H9 (cell line): ENCODE data around the gene FBN3. TPM values are rescaled to one million over a fixed set of nuclear protein-coding genes. Genes with fewer than 3 reads are reported as not detected.

Source experiments
- DNase-seq: peaks from one replicate; pipeline ENCODE4 v3.0.0-alpha.2; 2017
- H2AFZ ChIP-seq: one replicate; pipeline ENCODE4 v1.6.1; 2013; ENCODE audit warnings: mild to moderate bottlenecking, low read length, control low read depth, moderate library complexity
- H2AK5ac ChIP-seq: 2 replicates; pipeline ENCODE4 v1.6.1; 2013; ENCODE audit warnings: low read length, control low read depth, mixed read lengths; ENCODE audit not compliant: insufficient read length
- H2BK120ac ChIP-seq: one replicate; pipeline ENCODE4 v1.6.1; 2013; ENCODE audit warnings: low read depth, mild to moderate bottlenecking, low read length, control low read depth, inconsistent platforms; ENCODE audit not compliant: poor library complexity, severe bottlenecking
- H2BK12ac ChIP-seq: 2 replicates; pipeline ENCODE4 v1.6.1; 2013; ENCODE audit warnings: low read length, control low read depth, mixed read lengths, low read depth; ENCODE audit not compliant: insufficient read length
- H2BK15ac ChIP-seq: 2 replicates; pipeline ENCODE4 v1.6.1; 2013; ENCODE audit warnings: low read depth, low read length, control low read depth
- H2BK20ac ChIP-seq: one replicate; pipeline ENCODE4 v1.6.1; 2013; ENCODE audit warnings: low read depth, mild to moderate bottlenecking, low read length, control low read depth, inconsistent platforms; ENCODE audit not compliant: poor library complexity, severe bottlenecking
- H2BK5ac ChIP-seq: 2 replicates; pipeline ENCODE4 v1.6.1; 2013; ENCODE audit warnings: low read length, control low read depth, mixed read lengths; ENCODE audit not compliant: insufficient read length
- H3K14ac ChIP-seq: 2 replicates; pipeline ENCODE4 v1.6.1; 2013; ENCODE audit warnings: low read length, control low read depth; ENCODE audit not compliant: insufficient read depth
- H3K18ac ChIP-seq: 2 replicates; pipeline ENCODE4 v1.6.1; 2013; ENCODE audit warnings: low read depth, mild to moderate bottlenecking, mixed read lengths, low read length, control low read depth; ENCODE audit not compliant: insufficient read length
- H3K23ac ChIP-seq: 2 replicates; pipeline ENCODE4 v1.6.1; 2013; ENCODE audit warnings: low read length, control low read depth, mixed read lengths, low read depth; ENCODE audit not compliant: insufficient read length
- H3K23me2 ChIP-seq: 2 replicates; pipeline ENCODE4 v1.6.1; 2013; ENCODE audit warnings: low read depth, mild to moderate bottlenecking, mixed read lengths, low read length, control low read depth; ENCODE audit not compliant: insufficient read length, poor library complexity, severe bottlenecking
- H3K27ac ChIP-seq: 2 replicates; pipeline ENCODE4 v1.5.1; 2013; ENCODE audit warnings: low read length, control low read depth, mixed read lengths, low read depth; ENCODE audit not compliant: insufficient read length
- H3K27me3 ChIP-seq: 2 replicates; pipeline ENCODE4 v1.6.1; 2013; ENCODE audit warnings: low read length, control low read depth, inconsistent platforms; ENCODE audit not compliant: insufficient read depth
- H3K4ac ChIP-seq: 2 replicates; pipeline ENCODE4 v1.6.1; 2013; ENCODE audit warnings: low read depth, mild to moderate bottlenecking, control low read depth, inconsistent platforms, low read length, moderate library complexity
- H3K4me1 ChIP-seq: 2 replicates; pipeline ENCODE4 v1.6.1; 2013; ENCODE audit warnings: low read length, control low read depth, inconsistent platforms; ENCODE audit not compliant: insufficient read depth
- H3K4me2 ChIP-seq: 2 replicates; pipeline ENCODE4 v1.6.1; 2013; ENCODE audit warnings: low read length, control low read depth, mixed read lengths; ENCODE audit not compliant: insufficient read length, insufficient read depth
- H3K56ac ChIP-seq: 2 replicates; pipeline ENCODE4 v1.6.1; 2013; ENCODE audit warnings: low read depth, mild to moderate bottlenecking, mixed read lengths, low read length, control low read depth; ENCODE audit not compliant: insufficient read length
- H3K79me1 ChIP-seq: 2 replicates; pipeline ENCODE4 v1.6.1; 2013; ENCODE audit warnings: low read depth, mild to moderate bottlenecking, moderate library complexity, low read length, control low read depth, inconsistent platforms; ENCODE audit not compliant: insufficient read depth, poor library complexity, severe bottlenecking
- H3K79me2 ChIP-seq: 2 replicates; pipeline ENCODE4 v1.6.1; 2013; ENCODE audit warnings: low read length, control low read depth, inconsistent platforms; ENCODE audit not compliant: insufficient read depth
- H3K9ac ChIP-seq: 2 replicates; pipeline ENCODE4 v1.6.1; 2013; ENCODE audit warnings: low read length, control low read depth, mixed read lengths; ENCODE audit not compliant: insufficient read length; ENCODE audit errors: extremely low read depth
- H3K9me3 ChIP-seq: one replicate; pipeline ENCODE4 v1.6.1; 2013; ENCODE audit warnings: low read depth, low read length, inconsistent platforms; ENCODE audit not compliant: control insufficient read depth
- H3T11ph ChIP-seq: one replicate; pipeline ENCODE4 v1.6.1; 2013; ENCODE audit warnings: mild to moderate bottlenecking, low read length, control low read depth, inconsistent platforms
- H4K20me1 ChIP-seq: one replicate; pipeline ENCODE4 v1.6.1; 2013; ENCODE audit not compliant: control insufficient read depth, insufficient read length, insufficient read depth
- H4K5ac ChIP-seq: 2 replicates; pipeline ENCODE4 v1.6.1; 2013; ENCODE audit warnings: low read depth, mild to moderate bottlenecking, mixed read lengths, low read length, control low read depth; ENCODE audit not compliant: insufficient read length
- H4K8ac ChIP-seq: replicated peaks from 2 replicates; pipeline ENCODE4 v1.6.1; 2013; ENCODE audit warnings: low read length, control low read depth, mixed read lengths, low read depth; ENCODE audit not compliant: insufficient read length
- H4K91ac ChIP-seq: 2 replicates; pipeline ENCODE4 v1.6.1; 2013; ENCODE audit warnings: low read depth, mild to moderate bottlenecking, moderate library complexity, mixed read lengths, low read length, control low read depth; ENCODE audit not compliant: insufficient read length
- H3K27ac Mint-ChIP-seq, 3 experiments: 2 replicates in 2 of 3; 3 replicates in 1 of 3; pipeline ENCODE4 v1.8.0; 2020 to 2021; ENCODE audit warnings: mixed read lengths in 3 of 3, mild to moderate bottlenecking in 1 of 3, moderate library complexity in 1 of 3
- H3K27me3 Mint-ChIP-seq: 2 replicates; pipeline ENCODE4 v1.8.0; 2021; ENCODE audit warnings: low read depth, mild to moderate bottlenecking, moderate library complexity, mixed read lengths
- H3K36me3 Mint-ChIP-seq, 3 experiments: 2 replicates in 2 of 3; 3 replicates in 1 of 3; pipeline ENCODE4 v1.8.0; 2020 to 2021; ENCODE audit warnings: low read depth in 3 of 3, mixed read lengths in 3 of 3; ENCODE audit not compliant: insufficient read depth in 1 of 3
- H3K4me1 Mint-ChIP-seq, 2 experiments: 2 replicates each; pipeline ENCODE4 v1.8.0; 2020; ENCODE audit warnings: mixed read lengths in 2 of 2
- H3K4me3 Mint-ChIP-seq, 2 experiments: 2 replicates in 1 of 2; 3 replicates in 1 of 2; pipeline ENCODE4 v1.8.0; 2020 to 2021; ENCODE audit warnings: mild to moderate bottlenecking in 2 of 2, mixed read lengths in 2 of 2, moderate library complexity in 1 of 2
- H3K9me3 Mint-ChIP-seq, 2 experiments: 2 replicates in 1 of 2; 3 replicates in 1 of 2; pipeline ENCODE4 v1.8.0; 2020; ENCODE audit warnings: mild to moderate bottlenecking in 2 of 2, mixed read lengths in 2 of 2, moderate library complexity in 1 of 2
- CTCF ChIP-seq: fragments of 200-600 bp; sonication (generic); conservative IDR thresholded peaks from 3 replicates; pipeline ENCODE4 v1.8.0; 2021; ENCODE audit warnings: antibody characterized with exemption, mild to moderate bottlenecking
- WGBS: extraction: QIAGEN DNeasy Blood & Tissue Kit; methylation state at CpG from one replicate; pipeline ENCODE4 v1.1.7; 2013; ENCODE audit warnings: missing lambda C conversion rate, low lambda C conversion rate, mixed read lengths; ENCODE audit not compliant: insufficient read length; ENCODE audit errors: extremely low coverage; 5-methylcytosine and 5-hydroxymethylcytosine counted together
- total RNA-seq: library from RNA; stranded (reverse); gene quantifications from 2 replicates; pipeline ENCODE4 v1.2.1, GENCODE V29; 2021

FBN3 gene
- total RNA-seq, 1 experiment from 2014 or later, result 31.0 TPM

GRCh38 chr19:8017808-8018207 is 131.6 kb downstream of the FBN3 start:
- H3K27ac Mint-ChIP-seq, result no peak overlapping the region
- H2BK120ac ChIP-seq, result no peak overlapping the region
- no peaks in the 10 kb centered on the region for H3K79me2 ChIP-seq
- H3K56ac ChIP-seq, result no peak overlapping the region
- H3K79me1 ChIP-seq, result no peaks in the 10 kb centered on the region
- no peak overlapping the region for H2AK5ac ChIP-seq
- no peaks in the 10 kb centered on the region for H3K27me3 ChIP-seq
- no peak overlapping the region for H2BK15ac ChIP-seq
- peaks cover 0 to under 1% (median 0%) of the 10 kb centered on the region in 3 experiments; a peak in 3 of 7 replicates for H3K36me3 Mint-ChIP-seq
- no peak overlapping the region for H3K4me2 ChIP-seq
- WGBS, result no CpG with 5 or more reads among the region's 14 CpGs
- TF ChIP-seq CTCF, result peak; percentile 56; the same call in 2 of the 3 replicates
- H3K4me3 Mint-ChIP-seq, result no peak overlapping the region
- no peaks in the 10 kb centered on the region for H4K20me1 ChIP-seq
- no peaks in the 10 kb centered on the region for H3K23me2 ChIP-seq
- H3K9ac ChIP-seq, result no peak overlapping the region
- no peak overlapping the region for H4K8ac ChIP-seq
- no peak for DNase-seq
- no peak overlapping the region for H2BK5ac ChIP-seq
- no peak overlapping the region for H3K14ac ChIP-seq
- no peak overlapping the region for H3K4ac ChIP-seq
- H3T11ph ChIP-seq, result no peak overlapping the region
- H3K9me3 Mint-ChIP-seq, result no peaks in the 10 kb centered on the region; a peak in 1 of 5 replicates
- no peak overlapping the region for H3K23ac ChIP-seq
- no peak overlapping the region for H4K91ac ChIP-seq
- no peak overlapping the region for H2BK12ac ChIP-seq
- no peak overlapping the region for H2AFZ ChIP-seq
- H3K27me3 Mint-ChIP-seq, result no peaks in the 10 kb centered on the region
- no peaks in the 10 kb centered on the region for H3K4me1 Mint-ChIP-seq
- H3K4me1 ChIP-seq, result no peaks in the 10 kb centered on the region
- H3K18ac ChIP-seq, result no peak overlapping the region
- no peak overlapping the region for H2BK20ac ChIP-seq
- no peak overlapping the region for H3K27ac ChIP-seq
- H4K5ac ChIP-seq, result no peak overlapping the region
- no peaks in the 10 kb centered on the region for H3K9me3 ChIP-seq

Other genes with a start within 250 kb of the FBN3 start
- gene MAP2K7, start 245.7 kb downstream of the FBN3 start, total RNA-seq, result 47.2 and 48.1 TPM in 2 replicates
- 5.5 and 6.5 TPM in 2 replicates for gene TGFBR3L, start 234.8 kb downstream of the FBN3 start, total RNA-seq
- gene SNAPC2, start 229.3 kb downstream of the FBN3 start, total RNA-seq, result 17.1 and 17.8 TPM in 2 replicates
- gene CTXN1, start 223.5 kb downstream of the FBN3 start, total RNA-seq, result 22.7 and 24.5 TPM in 2 replicates
- 114 and 122 TPM in 2 replicates for gene TIMM44, start 205.9 kb downstream of the FBN3 start, total RNA-seq
- 147 and 149 TPM in 2 replicates for gene ELAVL1, start 144.0 kb downstream of the FBN3 start, total RNA-seq
- gene CCL25, start 96.8 kb downstream of the FBN3 start, total RNA-seq, result not detected in 2 replicates
- gene CERS4, start 59.8 kb upstream of the FBN3 start, total RNA-seq, result 62.6 and 66.5 TPM in 2 replicates
- gene CD320, start 158.8 kb upstream of the FBN3 start, total RNA-seq, result 68.1 and 72.1 TPM in 2 replicates
- gene NDUFA7, start 171.8 kb upstream of the FBN3 start, total RNA-seq, result 70.7 and 73.0 TPM in 2 replicates
- 1,885 and 1,988 TPM in 2 replicates for gene RPS28, start 171.9 kb upstream of the FBN3 start, total RNA-seq
- gene KANK3, start 193.7 kb upstream of the FBN3 start, total RNA-seq, result 5.3 and 7.7 TPM in 2 replicates
- 1.9 and 2.5 TPM in 2 replicates for gene ANGPTL4, start 214.6 kb upstream of the FBN3 start, total RNA-seq
- 106 and 107 TPM in 2 replicates for gene RAB11B, start 240.8 kb upstream of the FBN3 start, total RNA-seq